HG03025 (cell line): ENCODE results near the gene PDGFC.

Experiments
- ATAC-seq: cut with Tn5 transposase; IDR thresholded peaks from one replicate; pipeline ENCODE4 v1.9.1; 2021; ENCODE audit warnings: mild to moderate bottlenecking, moderate library complexity; ENCODE audit not compliant: unreplicated experiment, low FRiP score

The PDGFC gene, protein sequence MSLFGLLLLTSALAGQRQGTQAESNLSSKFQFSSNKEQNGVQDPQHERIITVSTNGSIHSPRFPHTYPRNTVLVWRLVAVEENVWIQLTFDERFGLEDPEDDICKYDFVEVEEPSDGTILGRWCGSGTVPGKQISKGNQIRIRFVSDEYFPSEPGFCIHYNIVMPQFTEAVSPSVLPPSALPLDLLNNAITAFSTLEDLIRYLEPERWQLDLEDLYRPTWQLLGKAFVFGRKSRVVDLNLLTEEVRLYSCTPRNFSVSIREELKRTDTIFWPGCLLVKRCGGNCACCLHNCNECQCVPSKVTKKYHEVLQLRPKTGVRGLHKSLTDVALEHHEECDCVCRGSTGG

GRCh38 chr4:156971676-156972378, at the start of gene PDGFC:
Gene PDGFC, minus strand, starts transcription at chr4:156971799. Its CDS starts 896 bp downstream, at chr4:156970903.
- no peak for ATAC-seq

DNA sequence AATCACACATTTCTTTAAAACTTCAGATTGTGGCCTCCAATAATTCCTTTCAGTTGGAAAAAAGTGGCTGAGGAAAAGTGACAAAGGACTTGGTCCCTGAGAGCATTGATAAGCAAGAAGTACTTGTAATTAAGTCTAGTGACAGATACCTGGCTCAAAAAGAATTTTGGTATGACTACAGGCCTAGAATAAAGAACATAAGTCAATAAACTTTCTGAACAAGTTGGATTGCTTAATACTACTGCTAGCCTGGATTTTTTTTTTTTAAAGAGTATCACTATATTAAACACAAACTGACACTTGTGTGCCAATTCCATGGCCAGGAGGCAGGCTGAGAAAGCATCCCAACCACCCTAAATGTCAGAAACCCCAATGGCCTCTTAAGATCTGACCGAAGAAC, 49.3 kb upstream of the PDGFC start:
- ATAC-seq: no peak

DNA sequence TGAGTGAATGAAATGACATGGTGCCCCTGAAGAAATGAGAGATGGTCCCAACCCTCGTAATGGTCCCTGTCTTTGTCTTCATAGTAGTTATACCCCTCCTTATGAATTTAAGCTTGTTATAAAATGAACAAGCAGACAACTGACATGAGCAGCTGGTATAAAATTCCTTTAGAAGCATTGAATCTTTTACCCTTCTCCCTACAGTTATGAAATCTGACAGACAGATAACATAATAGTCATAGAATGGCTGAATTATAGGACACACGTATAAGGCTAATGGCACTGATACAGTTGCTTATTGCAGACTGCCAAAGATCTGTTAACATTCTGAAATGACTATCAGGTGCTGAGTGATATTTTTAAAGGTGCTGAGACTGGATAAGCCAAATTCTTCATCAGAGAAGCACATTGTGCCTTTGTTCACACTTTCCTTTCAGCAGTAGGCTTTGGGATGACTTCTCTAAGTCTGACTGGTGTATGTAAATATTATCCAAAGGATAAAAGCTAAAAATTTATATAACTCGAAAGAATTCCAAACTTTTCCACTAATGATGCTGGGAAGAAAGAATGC, 47.4 kb upstream of the PDGFC start:
- ATAC-seq: no peak

DNA sequence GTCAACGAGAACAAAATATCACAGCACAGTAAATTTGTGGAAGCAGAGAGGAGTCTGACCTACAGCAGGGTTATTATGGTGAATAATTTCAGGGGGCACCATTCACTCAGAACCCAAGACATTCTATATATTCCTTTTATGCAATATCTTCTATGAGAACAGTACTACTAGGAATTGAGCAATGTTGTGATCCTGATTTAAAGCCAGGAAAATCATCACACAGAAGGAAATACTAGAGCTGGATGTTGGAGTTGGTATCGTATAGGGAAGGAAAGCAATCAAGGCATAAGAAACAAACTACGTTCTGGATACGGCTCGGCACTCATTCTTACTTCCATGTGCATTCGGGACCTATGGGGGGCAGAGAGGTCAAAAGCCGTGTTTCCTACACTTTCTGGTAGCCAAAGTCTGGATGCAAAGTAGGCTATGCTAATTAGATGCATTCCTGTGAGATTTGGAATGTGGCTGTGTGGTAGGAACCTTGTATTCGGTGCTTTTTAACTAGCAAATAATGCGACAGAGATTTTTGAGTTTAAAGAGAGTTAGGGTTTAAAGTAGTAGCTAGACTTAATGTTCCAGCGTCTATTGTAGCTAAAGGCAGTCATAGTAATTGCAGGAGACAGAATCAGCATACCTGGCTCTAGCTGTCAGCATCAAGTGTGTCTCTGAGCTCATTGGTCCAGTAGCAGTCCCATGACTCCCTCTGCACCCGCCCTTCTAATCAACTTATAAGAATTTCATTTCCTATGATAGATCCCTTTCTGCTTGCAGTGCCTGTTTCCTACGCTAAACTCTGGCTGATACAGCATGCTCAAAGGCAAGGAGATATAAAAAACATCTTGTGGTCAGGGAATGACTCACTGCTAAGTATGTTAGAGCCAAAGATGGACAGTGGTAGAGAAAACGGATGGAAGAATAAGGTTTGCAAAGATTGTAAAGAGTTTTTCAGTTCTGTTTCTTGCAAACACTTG, 43.3 kb upstream of the PDGFC start:
- ATAC-seq: peak; percentile 81

DNA sequence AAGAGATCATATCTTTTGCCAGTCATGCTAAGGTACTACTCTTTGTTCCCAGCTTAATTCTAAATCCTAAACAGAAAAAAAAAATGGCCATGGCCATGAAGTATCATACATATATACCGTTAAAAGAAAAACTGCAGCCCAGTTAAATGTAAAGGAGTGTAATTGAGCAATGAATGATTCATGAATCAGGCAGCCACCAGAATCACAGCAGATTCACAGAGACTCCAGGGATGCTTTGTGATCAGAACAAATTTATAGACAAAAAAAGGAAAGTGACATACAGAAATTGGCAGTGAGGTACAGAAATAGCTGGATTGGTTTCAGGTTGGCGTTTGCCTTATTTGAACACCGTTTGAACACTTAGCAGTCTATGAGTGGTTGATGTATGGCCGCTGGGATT, 42.1 kb upstream of the PDGFC start:
- no peak for ATAC-seq

DNA sequence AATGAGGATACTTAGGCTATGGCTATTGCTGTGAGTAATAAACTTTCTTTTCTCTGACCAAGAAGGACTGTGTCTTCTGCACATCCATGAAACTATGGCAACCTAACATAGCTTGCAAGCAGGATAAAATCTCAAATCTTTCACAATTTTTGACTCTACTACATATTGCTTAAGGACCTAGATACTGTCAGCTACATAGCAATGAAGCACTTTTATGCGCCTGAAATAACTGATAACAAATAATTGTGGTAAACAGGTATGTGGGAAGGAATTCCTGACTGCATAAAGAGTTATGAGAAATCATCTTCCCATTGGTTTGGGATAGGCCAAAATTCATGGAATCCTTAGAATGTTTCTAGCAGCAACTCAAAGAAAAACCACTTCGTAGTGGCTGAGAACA, 41.2 kb upstream of the PDGFC start:
- no peak for ATAC-seq

DNA sequence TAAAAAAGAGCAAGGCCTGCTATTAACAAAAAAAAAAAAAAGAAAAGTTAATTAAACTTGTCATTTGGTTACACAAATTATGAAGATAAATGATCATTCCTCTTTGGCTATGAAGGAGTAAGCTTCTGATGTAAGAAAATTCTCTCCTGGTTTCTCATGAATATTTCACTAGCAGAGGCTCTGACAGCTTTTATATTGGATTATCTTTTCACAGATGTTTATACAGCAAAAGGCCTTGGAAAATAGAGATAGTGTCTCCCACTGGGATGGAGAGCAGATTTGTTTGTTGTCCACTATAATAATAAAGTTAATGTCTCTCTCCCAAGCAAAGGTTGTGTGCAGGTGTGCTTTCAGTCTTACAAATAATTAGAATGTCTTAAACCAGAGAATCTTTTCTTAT, 40.7 kb upstream of the PDGFC start:
- no peak for ATAC-seq

DNA sequence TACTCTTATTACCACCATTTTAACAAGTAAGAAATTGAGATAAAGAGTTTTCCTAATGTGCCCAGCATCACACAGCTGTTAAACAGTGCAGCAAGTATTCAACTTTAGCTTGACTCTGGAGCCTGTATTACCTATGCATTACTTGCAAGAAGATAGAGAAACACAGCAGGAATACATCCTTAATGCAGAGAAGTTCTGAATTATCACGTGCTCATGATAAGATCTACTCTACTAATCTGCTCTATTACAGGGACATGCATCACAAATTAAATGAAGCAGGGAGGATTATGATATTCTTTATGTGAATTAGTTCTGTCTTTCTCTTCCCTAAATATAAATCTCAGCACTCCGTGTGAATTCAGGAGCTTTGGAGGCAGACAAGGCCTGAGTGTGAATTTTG, 39.0 kb upstream of the PDGFC start:
- ATAC-seq: no peak

DNA sequence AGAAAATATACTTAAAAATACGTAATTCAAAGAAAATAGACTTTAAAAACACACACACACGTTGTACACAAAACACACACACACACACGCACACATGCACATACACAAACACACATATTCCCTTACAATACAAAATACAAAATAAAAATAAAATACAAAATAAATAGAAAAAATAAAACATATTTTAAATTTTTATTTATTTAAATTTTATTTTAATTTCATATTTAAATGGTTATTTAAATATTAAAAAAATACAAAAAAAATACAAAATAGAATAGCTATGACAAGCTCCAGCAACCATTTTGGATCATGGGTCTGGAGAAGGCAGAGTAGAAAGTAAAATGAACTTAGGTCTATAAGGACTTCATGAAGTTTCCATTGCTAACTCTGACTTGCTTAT, 34.2 kb upstream of the PDGFC start:
- no peak for ATAC-seq

DNA sequence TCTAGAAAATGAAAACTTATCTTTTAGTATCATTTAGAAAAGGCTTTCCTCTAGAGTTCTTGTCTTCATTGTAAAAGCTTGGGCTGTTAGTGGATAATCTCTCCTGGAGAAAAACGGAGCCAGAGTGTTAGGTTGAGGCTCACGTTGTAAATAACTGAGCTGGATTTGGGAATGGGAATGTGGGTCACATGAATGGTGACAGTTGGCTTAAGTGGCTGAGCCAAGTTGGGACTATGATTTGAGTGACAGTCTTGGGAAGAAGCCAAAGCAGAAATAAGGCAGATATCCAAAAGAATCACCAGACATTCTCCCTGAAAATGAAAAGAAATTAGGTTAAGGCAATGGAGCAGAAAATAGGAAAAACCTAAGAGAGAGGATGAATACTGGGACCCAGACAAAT, 33.6 kb upstream of the PDGFC start:
- no peak for ATAC-seq

DNA sequence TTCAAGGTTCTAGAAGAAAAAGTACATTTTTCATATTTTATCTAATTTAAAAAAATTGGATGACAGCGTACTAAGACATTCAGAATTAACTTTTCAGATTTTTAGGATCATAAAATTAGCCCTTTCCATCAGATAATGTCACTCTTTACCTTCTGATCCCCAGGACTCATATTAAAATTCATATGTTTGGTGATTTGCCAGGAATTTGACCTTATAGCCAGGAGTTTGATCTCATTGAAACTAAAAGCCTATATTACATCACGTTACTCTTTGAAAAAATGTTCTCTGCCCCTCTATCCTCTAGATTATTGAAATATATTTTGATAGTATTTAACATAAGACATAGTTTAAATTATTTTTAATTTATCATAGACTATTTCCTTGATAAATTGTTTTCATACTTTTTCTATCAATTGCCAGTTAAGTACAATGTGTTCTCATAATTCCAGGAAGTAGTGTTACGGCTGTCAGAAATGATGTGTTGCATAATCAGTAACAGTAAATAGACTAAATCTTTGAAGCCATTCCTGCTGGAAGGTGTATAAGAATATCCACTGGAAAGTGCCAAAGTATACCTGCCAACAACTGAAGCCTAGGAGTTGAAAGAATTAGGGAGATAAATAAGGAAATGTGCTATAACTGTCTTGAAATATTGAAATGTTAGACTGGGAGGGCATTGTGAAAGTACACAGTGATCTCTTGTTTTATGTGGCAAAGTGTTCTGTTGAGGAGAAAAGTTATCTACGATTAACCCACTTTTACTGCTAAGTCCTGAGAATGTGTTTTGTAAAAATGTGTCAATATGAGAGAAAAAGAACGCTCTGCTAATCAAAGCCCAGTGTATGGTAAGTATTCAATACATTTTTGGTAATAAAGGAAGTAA, 32.9 kb upstream of the PDGFC start:
- ATAC-seq: no peak

GRCh38 chr4:156999175-156999517, 27.5 kb upstream of the PDGFC start:
- ATAC-seq: no peak

DNA sequence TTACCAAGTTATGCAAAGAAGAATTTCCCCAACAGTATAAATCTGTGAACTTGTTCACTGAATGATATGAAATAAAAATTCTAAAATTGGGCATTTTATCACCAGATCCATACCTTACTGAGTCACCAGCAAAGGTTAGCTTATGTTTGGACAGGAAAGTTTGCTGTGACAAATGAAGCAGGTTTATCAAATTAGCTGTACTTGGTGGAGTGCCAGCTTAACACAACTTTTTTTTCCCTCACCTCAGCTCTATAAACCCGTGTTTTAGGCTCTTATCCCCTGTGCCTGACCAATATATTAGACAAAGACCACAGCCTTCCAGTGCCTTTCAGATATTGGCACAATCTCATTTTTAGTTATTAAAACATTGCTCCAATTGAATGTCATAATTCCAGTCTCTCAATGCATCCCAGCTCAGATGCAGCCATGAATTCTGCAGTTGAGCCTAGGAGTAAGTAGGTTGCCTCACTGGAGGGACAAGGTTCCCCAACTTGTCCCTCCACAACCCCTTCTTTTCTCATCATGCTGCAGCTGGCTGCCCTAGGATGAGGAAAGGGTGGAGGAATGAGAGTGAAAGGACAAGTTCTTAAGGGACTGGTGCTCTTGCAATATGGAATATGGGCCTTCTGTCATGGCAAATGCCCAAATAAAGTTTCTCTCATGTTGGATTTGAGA, 27.0 kb upstream of the PDGFC start:
- no peak for ATAC-seq

DNA sequence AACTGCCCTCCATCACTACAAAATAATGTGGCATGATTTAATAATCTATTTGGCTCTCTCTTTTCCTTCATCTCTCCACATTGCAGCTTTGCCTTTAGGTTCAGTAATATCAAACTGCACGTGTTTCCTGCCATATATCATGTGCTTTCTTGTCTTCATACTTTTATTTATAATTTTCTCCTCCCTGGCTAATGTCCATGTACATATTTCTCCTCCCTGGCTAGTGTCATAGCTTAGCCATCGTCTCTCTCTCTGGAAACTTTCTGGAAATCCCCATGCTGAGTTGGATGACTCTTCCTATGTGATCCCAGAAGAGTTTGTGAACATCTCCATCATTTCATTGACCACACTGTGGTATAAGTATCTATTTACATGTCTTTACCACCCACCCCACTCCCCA, 21.3 kb upstream of the PDGFC start:
- no peak for ATAC-seq

- ATAC-seq: no peak
Observed at GRCh38 chr4:156991161-156991560, 19.6 kb upstream of the PDGFC start.

DNA sequence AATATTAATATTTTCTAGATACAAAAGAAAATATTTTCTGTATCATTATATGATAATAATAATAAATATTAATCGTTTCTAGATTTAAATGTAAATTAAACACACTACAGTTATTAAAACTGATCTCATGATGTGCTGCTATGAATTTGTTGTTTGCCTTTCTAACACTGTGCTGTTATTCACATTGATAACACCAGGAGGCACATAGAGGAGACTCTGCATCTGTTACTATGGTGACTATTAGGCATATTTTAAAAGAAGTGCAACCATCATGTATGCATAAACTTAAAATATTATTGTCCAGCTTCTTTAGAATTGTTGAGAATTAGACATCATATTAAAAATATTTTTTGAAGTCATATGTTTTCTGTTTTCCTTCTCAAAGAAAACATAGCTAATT, 11.8 kb upstream of the PDGFC start:
- ATAC-seq: no peak

- ATAC-seq: no peak
Observed at GRCh38 chr4:156981262-156981769, 9.7 kb upstream of the PDGFC start.

GRCh38 chr4:156977435-156978160, 6.0 kb upstream of the PDGFC start:
- ATAC-seq: no peak
